SKM-1 (cell line): ENCODE measurements around the gene GALNT18.

ENCODE experiments used
- DNase-seq: peaks from one replicate; lab custom pipeline; 2025; ENCODE audit not compliant: unreplicated experiment; lab: John Stamatoyannopoulos, UW

GALNT18 gene

DNA sequence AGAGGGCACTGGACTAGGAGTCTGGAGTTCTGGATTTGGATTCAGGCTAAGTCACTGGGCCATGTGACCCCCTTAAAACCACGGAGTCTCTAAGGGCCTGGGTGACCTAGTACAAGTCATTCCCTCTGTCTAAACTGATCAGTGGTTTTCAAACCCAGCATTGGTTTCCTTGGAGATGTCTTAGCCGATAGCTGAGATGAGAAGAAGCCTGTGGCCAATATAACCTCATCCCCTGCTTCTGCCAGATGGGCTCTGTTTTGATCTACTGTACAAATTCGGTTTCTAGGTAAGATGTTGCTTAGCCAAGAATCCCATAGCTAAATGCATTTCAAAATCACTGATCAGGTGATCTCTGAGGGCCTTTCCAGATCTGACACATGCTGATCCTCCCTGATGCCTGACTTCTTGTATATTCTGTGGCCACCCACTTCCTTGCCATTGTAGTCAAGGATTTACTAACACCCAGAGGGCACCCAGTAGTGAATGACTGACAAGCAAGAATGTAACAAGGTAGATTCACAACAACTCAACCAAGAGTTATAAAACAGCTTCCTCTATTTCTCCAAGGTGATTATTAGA lies 53.1 kb downstream of the GALNT18 start:
- DNase-seq, result no peak

DNA sequence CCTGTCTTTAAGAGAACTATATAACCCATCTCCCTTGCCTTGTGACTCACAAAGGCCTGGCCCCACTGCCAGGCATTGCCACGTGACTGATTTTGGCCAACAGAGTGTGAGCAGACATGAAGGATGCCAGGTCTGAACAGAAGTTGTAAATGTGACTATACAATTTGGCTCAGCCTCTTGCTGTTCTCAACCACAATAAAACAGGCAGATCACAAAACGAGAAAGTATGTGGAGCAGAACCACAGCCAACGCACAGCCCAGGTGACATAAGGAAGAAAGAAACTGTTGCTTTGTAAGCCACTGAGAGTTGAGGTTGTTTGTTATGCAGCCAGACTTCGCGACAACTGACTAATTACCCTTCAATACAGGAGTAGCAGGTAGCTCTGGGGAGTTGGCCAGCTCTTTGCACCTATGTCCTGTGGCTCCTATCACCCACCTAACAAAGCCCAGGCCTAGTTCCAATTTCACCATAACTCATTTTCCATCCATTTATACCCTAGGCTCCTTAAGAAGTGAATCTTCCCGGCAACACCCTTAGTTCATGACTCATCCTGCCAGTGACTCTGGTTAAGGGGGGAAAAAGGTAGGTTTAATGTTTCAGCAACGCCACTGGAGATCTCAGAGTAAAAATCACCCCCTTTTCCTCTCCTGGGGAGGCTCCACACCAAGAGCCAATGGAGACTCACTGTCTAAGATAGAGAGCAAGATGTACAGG lies 53.7 kb downstream of the GALNT18 start:
- DNase-seq, result no peak

DNA sequence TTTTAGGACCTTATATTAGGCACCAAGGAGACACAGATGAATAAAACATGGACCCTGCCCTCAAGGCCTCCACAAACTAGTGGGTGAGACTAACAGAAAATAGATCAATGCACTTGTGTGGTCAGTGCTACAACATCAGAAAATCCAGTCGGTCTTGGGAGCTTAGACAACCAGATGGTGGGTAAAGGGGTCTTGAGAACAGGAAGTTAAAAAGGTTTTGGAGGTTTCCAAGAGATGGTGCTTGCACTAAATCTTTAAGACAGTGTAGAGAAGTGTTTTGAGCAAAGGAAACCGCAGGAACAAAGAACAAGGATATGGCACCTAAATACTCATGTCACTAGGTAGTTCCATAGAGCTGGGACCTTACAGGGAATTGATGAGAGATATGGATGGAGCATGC lies 56.2 kb downstream of the GALNT18 start:
- no peak for DNase-seq

DNA sequence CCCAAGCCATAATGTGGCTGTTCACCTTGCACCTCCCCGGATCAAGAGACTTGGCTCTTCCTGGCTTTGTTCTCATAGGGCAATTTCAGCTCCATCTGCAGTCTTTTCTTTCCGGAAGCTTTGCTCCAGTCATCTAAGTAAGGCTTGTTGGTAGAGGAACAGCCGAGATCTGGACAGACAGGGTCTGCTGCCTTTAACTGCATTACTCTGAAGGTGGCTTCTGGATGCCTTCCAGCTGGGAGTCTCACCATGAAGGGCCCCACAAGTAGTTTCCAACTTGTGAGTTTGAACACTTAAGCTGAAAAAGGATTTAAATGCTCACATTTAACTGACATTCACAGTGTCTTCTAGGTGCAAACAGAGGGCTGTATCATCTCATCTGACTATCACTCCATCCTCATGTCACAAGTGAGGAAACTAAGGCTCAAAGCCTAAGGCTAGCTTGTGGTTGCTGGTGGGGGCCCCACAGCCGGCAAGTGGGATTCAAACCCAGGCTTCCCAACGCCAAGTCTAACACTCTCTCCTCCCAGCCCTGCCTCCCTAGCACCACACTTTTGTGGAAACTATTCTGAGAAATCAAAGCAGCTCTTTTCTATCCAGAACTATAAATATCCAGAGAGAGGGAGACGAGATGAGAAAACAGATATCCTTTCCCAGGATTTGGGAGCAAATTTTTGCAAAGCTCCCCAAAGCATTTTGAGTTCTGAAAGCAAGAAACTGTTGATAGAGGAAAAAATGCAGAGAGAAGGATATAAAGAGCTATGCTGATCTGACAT lies 58.4 kb downstream of the GALNT18 start:
- no peak for DNase-seq

DNA sequence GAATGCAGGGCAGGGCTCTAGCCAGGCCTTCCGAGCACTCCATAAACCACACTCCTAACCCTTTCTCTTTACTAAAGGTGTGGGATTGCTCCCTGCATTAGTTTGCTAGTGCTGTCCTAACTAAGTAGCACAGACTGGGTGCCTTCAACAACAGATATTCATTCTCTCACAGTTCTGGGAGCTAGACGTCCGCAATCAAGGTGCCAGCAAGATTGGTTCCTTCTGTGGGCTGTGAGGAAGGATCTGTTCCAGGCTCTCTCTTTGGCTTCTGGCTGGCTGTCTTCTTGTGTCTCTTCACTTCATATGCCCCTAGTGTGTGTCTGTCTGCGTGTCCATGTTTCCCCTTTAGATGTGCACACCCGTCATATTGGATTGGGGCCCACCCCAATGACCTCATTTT lies 59.8 kb downstream of the GALNT18 start:
- no peak for DNase-seq

DNA sequence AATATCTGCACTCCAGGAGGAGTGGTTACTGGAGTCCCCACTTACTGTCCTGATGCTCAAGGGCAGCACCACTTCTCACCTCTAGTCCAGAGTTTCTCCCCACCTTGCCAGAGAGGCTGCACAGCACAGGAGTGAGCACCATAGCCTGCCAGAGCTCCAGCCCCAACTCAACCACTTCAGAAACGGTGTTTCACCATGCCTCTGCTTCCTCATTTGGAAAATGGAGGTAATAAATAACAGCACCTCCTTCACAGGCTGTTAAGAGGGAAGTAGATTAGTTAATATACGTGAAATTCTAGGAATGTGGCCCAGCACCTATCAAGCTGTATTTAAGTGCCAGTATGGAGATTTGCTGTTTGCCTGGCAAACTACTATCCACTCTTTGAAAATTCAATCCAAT lies 63.0 kb downstream of the GALNT18 start:
- no peak for DNase-seq

DNA sequence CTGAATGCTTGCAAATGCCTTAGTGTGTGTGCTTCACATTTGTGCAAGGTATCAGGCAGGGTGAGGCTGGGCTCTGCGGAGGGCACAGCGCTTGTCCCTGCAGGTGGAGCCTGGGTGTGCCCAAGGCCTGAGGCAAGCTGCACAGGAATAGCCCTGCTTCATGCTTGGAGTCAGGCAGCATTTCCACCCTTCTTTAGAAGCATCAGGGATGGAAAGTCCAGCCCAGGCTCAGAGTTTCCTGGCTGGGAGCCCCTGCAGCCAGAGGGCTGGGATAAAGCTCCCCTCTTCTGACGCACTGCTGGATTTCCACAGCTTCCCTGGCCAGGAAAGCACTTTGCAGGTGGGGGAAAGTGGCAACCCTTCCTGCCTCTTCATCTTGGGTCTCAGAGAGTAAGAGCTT lies 63.4 kb downstream of the GALNT18 start:
- DNase-seq, result no peak

DNA sequence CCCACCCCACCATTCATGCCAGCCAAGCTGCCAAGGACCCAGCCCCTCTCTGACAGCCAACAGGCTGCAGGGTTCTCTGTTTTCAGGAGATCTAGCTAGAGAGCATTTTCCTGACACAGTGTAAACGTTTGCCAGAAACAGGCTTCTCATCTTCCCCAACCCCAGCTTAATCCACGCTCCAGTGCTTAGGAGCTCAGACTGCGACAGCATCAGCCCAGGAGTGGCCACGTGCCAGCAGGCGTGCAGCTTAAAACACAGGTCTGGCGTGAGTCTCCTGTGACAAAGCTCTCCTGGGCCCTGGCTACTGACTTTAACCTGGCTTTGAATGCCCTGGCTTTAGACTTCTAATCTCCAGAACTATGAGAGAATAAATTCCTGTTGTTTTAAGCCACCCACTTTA lies 66.6 kb downstream of the GALNT18 start:
- DNase-seq, result no peak

DNA sequence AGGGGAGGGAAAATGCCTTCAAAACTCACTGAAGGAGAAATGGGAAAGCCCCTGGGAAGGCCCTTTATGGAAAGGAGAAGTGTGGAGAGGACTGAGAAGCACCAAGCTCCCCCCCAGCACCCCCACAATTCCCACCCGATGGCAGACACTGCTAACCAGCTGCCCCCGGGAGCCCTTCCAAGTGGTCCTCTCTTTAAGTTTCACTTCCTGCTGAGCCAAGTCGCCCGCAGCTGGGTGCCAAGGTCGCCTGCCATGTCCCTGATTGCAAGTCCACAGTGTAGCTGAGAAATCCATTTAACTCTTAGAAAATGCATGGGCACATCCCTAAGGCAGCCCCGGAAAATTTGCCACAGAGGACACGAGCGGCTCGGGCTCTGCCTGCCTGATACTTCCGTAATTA lies 68.2 kb downstream of the GALNT18 start:
- no peak for DNase-seq

DNA sequence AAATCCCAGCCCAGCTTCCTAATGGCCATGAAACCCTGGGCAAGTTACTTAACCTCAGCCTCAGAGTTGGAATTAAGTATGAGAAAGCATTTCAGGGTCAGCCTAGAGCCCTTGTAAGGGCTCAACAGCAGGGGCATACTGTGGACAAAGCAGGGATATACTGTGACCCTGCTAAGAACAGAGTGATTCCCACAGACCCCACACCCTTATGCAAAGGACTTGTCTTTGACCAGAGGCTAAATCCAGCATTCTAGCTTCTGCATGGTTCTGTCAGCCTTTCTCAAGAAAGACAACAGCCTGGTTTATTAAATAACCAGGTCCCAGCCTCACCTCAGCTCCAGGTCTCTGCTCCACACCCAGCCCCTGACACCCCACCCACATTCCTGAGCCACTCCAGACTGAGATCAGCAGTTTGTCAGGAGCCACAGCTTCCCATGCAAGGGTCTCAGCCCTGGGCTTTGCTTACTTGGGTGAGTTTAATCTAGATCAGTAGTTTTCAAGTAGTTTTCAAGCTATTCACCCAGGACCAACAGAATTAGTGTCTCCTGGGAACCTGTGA lies 69.2 kb downstream of the GALNT18 start:
- DNase-seq, result no peak

DNA sequence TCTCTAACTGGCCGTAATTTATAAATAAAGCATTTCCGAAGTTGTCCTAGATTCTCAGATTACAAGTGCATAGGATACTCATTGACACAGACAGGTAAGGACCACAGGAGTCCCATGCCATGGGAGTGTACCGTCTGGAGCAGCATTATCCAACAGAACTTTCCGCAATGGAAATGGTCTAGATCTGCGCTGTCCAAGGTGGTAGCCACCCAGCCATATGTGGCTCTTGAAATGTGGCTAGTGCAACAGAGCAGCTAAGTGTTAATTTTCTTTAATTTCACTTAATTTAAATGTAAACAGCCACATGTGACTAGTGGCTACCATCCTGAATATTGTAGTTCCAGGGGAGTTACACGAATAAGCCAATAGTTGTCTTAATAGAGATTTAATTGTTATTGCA lies 71.3 kb downstream of the GALNT18 start:
- no peak for DNase-seq

DNA sequence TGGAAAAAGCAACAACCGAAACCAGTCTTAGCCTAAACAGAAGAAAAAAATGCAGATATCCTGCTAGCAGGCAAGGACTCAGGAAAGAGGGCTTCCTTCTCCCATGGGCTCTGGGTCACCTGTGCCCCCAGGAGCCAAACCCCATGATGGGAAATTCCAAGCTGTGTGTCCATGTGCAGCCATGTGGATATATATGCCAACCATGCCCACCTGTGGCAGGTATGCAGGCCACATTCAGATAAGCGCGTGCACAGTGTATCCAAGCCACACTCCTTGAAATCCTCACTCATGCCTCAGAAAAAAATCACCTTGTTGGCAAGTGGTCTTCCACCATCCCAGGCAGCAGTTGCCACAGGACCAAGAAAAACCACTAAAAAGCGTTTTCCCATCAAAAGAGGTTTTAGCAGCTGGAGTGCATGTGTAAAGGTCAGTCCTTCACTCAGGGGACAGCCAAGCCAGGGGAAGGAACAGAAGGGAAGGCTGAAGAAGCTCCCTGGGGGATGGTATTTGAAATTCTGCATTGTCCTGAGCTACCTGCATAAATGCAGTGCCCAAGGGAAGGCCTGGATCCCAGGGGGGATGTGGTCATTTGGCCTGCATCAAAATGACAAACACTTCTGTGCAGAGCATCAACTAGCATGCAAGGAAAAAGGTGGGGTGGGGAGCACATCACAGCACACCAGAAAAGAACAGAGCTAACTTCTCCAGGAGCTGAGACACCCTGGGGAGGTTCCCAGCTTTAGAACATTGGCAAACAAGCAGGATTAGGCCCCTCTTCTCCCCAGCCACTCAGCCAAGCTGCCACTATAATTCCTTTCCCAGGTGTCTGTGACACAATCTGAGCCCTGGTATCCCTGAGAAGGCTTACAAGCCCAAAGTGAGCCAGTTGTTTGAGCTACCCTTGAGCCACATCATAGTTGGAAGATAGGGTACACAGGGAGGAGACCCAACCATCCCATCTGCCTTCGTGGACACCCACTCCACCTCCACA lies 76.2 kb downstream of the GALNT18 start:
- DNase-seq, result no peak

DNA sequence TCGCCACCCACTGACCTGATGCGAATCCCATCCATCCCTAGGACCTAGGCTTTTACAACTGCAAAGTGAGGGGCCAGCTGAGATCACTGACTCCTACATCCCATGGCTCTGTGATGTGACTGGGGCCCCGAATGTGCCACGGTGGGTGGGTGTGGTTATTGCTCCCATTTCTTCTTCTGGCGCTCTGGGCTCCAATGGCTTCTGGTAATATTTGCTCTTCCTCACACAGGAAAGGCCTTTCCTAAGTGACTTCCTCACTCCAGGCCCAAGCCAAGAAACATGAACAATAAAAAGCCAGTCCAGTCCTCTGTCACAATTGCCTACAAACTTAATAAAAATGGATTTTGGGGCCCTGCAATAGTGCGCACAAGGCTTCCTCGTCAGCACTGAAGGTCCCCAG lies 78.1 kb downstream of the GALNT18 start:
- DNase-seq, result no peak

DNA sequence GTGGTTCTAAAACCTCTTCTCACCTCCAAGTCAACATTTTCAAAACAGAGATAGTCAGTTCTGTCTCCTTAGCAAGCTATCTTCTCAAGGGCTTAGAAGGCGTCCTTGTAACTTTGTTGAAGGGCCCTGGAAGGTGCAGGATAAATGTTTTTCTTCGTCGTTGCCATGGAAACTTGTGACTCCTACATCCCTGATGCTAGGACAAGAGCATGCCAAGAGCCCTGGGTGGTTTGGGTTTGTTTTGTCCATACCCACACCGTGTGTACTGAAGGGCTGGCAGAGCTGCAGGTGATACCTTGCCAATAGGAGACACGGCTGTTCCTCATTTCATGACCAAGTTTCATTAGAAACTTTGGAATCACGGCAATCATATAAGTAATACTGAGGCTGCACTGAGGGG lies 81.6 kb downstream of the GALNT18 start:
- DNase-seq, result no peak

DNA sequence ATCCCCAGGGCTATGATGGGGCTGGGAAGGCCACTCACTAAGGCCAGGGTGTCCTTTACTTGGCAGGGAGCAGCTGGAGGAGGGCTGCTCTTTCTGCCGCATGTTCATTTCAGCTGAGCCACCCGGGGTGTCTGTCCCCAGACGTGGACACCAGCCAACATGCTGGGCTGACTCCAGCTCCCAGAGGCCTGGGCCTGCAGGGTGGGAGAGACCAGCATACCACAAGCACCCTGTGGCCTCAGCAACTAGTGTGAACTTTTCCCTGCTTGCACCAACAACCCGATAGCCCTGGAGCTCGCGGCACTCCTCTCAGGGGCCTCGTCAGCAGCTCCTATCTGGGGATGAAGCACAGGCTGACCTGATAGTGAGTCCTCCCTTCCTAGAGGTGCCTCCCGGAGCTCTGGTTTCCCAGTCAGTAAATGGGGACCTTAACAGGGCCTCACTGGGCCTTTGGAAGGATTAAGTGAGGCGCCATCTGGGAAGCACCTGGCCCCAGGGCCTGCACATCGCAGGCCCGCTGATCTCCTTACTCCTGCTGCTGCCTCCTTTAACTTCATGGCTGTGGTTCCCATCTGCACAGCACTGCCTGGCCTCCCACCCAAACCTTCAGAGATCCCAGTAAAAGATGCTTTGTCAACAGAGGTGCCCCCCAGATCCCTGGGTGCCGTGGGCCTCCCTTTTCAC lies 83.4 kb downstream of the GALNT18 start:
- no peak for DNase-seq

DNA sequence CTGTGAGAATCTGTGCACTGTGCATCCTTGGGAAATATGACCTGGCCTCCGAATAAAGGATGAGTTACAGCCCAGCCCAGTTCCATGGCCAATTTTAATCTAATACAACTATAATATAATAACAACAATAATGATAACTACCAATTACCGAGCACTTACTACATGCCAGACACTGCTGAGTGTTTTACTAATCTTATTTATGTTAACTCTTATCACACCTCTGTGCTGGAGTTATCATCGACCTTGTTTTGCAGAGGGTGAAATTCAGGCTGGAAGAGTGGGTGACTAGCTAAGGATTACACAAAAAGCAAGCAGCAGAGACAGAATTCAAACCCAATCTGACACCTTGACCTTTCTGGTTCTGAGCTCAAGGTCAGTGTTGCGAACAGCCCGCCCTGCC lies 83.9 kb downstream of the GALNT18 start:
- DNase-seq, result no peak

DNA sequence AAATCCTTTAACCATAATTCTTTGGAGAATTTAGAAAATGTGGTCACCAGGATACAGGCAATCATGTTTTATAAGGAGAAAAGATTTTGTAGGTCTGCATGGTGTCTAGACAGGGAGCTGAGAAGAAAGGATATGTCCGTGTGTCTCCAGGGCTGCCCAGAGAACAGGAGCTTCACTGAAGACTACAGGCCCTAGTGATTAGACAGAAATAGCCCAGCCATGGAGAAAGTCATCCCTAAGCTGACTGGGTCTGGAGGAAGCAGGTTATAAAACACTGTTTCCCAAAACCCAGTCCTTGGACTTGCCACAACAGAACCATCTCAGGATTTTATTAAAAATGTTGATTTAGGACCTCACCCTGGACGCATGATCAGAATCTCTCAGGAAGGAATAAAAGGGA lies 84.4 kb downstream of the GALNT18 start:
- no peak for DNase-seq

DNA sequence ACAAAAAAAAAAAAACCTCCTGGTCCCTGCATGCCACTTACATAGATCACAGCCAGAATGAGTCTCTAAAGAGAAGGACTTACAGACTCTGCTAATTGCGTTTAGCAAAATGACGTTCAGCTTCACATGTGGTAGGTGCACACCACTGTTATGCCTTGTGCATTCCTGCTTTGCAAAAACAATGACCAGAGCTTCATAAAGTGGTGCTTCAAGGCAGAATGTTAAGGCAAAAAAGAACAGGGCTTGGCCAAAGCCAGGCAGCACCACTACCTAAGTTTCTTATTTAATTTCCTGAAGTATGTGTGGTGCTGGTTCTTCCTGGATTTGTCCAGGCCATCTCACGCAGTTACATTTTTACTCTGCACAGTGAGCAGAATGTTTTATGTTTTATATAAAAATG lies 85.2 kb downstream of the GALNT18 start:
- DNase-seq, result no peak

DNA sequence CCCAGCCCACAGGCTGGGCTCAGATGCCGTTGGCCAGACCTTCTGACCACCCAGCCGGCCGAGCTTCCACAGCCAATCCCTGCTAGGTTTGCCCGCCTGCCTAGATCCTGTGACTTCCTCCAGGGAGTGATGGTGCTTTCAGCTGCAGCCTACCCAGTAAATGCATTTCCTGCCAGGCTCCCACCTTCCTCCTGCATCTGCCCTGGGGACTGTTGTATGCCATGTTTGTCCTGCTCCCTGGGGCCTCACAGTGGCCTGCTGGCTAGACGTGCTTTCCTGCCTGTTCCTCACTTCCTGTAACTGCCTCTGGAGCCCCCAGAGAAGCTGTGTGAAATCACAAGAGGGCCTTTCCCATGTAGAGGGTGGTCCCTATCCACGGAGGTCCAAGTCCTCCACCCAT lies 86.2 kb downstream of the GALNT18 start:
- no peak for DNase-seq

DNA sequence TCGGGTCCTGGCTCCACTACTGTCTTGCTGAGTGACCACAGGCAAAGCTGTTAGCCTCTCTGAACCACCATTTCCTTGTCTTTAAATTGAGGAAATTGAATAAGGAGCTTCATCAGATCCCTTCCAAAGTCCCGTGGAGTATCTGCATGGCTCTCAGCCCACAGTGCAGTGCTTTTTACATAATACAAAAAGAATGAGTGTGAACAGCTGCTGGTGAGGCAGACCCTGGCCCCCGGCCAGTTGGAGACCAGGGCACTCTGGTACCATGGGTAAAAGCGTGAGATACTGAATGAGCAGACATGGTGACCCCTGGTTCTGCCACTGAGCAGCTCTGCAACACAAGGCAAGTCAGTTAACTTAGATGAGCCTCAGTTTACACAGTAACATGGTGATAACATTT lies 86.8 kb downstream of the GALNT18 start:
- DNase-seq, result no peak
